ENCODE measurements around the gene SLC12A4. TPM values are rescaled to one million over a fixed set of nuclear protein-coding genes. Genes with fewer than 3 reads are reported as not detected.

The SLC12A4 gene
- total RNA-seq, 1 donor from 2014 or later = 93.1 TPM

- no peak for DNase-seq (ENCODE audit: low spot score)
Measured at GRCh38 chr16:67893743-67894399, 74.6 kb downstream of the SLC12A4 start.

Other genes starting within 250 kb of the SLC12A4 start
- 36.5 TPM for gene GFOD2, start 249.3 kb downstream of the SLC12A4 start, total RNA-seq
- gene RANBP10, start 162.1 kb downstream of the SLC12A4 start, total RNA-seq = 25.3 TPM
- gene TSNAXIP1, start 161.7 kb downstream of the SLC12A4 start, total RNA-seq = 2.5 TPM
- 22.8 TPM for gene THAP11, start 126.3 kb downstream of the SLC12A4 start, total RNA-seq
- gene NUTF2, start 121.7 kb downstream of the SLC12A4 start, total RNA-seq = 85.2 TPM
- gene CENPT, start 120.9 kb downstream of the SLC12A4 start, total RNA-seq = 50.9 TPM
- gene EDC4, start 95.6 kb downstream of the SLC12A4 start, total RNA-seq = 64.9 TPM
- gene NRN1L, start 83.8 kb downstream of the SLC12A4 start, total RNA-seq = not detected
- 31.2 TPM for gene PSKH1, start 75.4 kb downstream of the SLC12A4 start, total RNA-seq
- gene CTRL, start 36.8 kb downstream of the SLC12A4 start, total RNA-seq = 2.1 TPM
- 89.4 TPM for gene PSMB10, start 31.8 kb downstream of the SLC12A4 start, total RNA-seq
- 47.3 TPM for gene LCAT, start 24.5 kb downstream of the SLC12A4 start, total RNA-seq
- gene DPEP3, start 11.9 kb upstream of the SLC12A4 start, total RNA-seq = not detected
- 7.0 TPM for gene DPEP2, start 30.8 kb upstream of the SLC12A4 start, total RNA-seq
- gene DPEP2NB, start 47.3 kb upstream of the SLC12A4 start, total RNA-seq = not detected
- gene DDX28, start 54.6 kb upstream of the SLC12A4 start, total RNA-seq = 15.5 TPM
- 26.6 TPM for gene DUS2, start 54.6 kb upstream of the SLC12A4 start, total RNA-seq
- 44.0 TPM for gene NFATC3, start 116.7 kb upstream of the SLC12A4 start, total RNA-seq